Astrocyte (in vitro differentiated cells and primary cell): ENCODE data around the gene HNRNPU. TPM values are rescaled to one million over a fixed set of nuclear protein-coding genes. Genes with fewer than 3 reads are reported as not detected.

Source experiments
- DNase-seq: peaks from one replicate; pipeline ENCODE4 v3.0.0-alpha.2; 2010; ENCODE audit warnings: low read depth
- FAIRE-seq: peaks from 2 replicates; lab custom pipeline; 2011; peaks lifted over from hg19 to GRCh38; lab: Jason Lieb, UNC
- H2AFZ ChIP-seq: 2 replicates; pipeline ENCODE4 v1.6.0; 2012; ENCODE audit warnings: low read depth, low read length, inconsistent platforms
- H3K27ac ChIP-seq: 2 replicates; pipeline ENCODE4 v1.5.1; 2011; ENCODE audit warnings: low read depth, low read length, inconsistent platforms
- H3K27me3 ChIP-seq: 2 replicates; pipeline ENCODE4 v1.6.0; 2011; ENCODE audit warnings: low read length, inconsistent platforms; ENCODE audit not compliant: insufficient read depth
- H3K36me3 ChIP-seq: 2 replicates; pipeline ENCODE4 v1.5.1; 2011; ENCODE audit warnings: low read length, inconsistent platforms; ENCODE audit not compliant: insufficient read depth
- H3K4me1 ChIP-seq: 2 replicates; pipeline ENCODE4 v1.5.1; 2011; ENCODE audit warnings: low read length, inconsistent platforms; ENCODE audit not compliant: insufficient read depth
- H3K4me2 ChIP-seq: 2 replicates; pipeline ENCODE4 v1.6.0; 2012; ENCODE audit warnings: low read length, inconsistent platforms
- H3K4me3 ChIP-seq: 2 replicates; pipeline ENCODE4 v1.5.1; 2011; ENCODE audit warnings: low read depth, mild to moderate bottlenecking, low read length, inconsistent platforms; ENCODE audit not compliant: insufficient read depth
- H3K79me2 ChIP-seq: 2 replicates; pipeline ENCODE4 v1.6.0; 2012; ENCODE audit warnings: mild to moderate bottlenecking, low read length, inconsistent platforms; ENCODE audit not compliant: insufficient read depth
- H3K9ac ChIP-seq: 2 replicates; pipeline ENCODE4 v1.6.0; 2012; ENCODE audit warnings: mild to moderate bottlenecking, low read length, inconsistent platforms
- H3K9me3 ChIP-seq: 2 replicates; pipeline ENCODE4 v1.5.1; 2012; ENCODE audit warnings: low read depth, mild to moderate bottlenecking, low read length, inconsistent platforms; ENCODE audit not compliant: insufficient read depth
- H4K20me1 ChIP-seq: 2 replicates; pipeline ENCODE4 v1.6.0; 2012; ENCODE audit warnings: low read length, inconsistent platforms; ENCODE audit not compliant: insufficient read depth
- H3K27ac Mint-ChIP-seq: one replicate; pipeline ENCODE4 v1.8.0; 2021; ENCODE audit warnings: mild to moderate bottlenecking, mixed read lengths; ENCODE audit not compliant: unreplicated experiment
- H3K27me3 Mint-ChIP-seq: one replicate; pipeline ENCODE4 v1.8.0; 2021; ENCODE audit warnings: low read depth, mixed read lengths; ENCODE audit not compliant: unreplicated experiment
- H3K36me3 Mint-ChIP-seq: one replicate; pipeline ENCODE4 v1.8.0; 2021; ENCODE audit warnings: low read depth, mixed read lengths; ENCODE audit not compliant: unreplicated experiment
- H3K4me1 Mint-ChIP-seq: one replicate; pipeline ENCODE4 v1.8.0; 2021; ENCODE audit warnings: low read depth, mixed read lengths; ENCODE audit not compliant: unreplicated experiment
- H3K4me3 Mint-ChIP-seq: one replicate; pipeline ENCODE4 v1.8.0; 2021; ENCODE audit warnings: mild to moderate bottlenecking, moderate library complexity, mixed read lengths; ENCODE audit not compliant: unreplicated experiment
- H3K9me3 Mint-ChIP-seq: one replicate; pipeline ENCODE4 v1.8.0; 2021; ENCODE audit warnings: mild to moderate bottlenecking, mixed read lengths; ENCODE audit not compliant: unreplicated experiment
- EZH2 ChIP-seq: IDR thresholded peaks from 2 replicates; pipeline ENCODE4 v1.6.1; 2012; ENCODE audit warnings: mild to moderate bottlenecking, low read length, inconsistent platforms; ENCODE audit not compliant: insufficient read depth
- total RNA-seq: library from RNA; stranded (reverse); gene quantifications from 2 replicates; pipeline ENCODE4 v1.2.1, GENCODE V29; 2021
- TF ChIP-seq, protein P1 (sequence below): IDR thresholded peaks from 2 replicates; pipeline ENCODE4 v1.5.1; 2011; ENCODE audit warnings: low read depth, mild to moderate bottlenecking, inconsistent platforms, low read length, moderate library complexity; ENCODE audit not compliant: insufficient read depth

HNRNPU gene
- total RNA-seq, 1 donor from 2014 or later, result 289 TPM

DNA sequence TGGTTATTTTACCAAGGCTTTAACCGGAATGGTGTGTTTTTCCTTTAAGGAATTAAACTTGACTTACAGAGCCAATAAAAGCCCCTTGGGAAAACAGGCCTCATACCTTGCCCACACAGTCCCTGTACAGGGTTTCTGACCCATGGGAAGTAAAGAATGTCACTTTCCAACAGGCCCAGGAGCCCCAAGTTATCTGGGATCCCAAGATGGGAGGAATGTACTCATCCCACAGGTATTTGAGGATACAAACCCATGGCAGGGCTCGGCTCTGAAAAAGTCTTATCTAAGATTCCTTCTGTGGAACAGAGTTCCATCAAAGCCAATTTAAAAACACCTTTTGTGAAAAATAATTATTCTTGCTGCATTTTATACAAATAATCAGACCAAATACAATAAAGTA is 44.2 kb downstream of the HNRNPU start:
- Histone ChIP-seq H3K9me3 (no peaks in the 10 kb centered on the region), H3K27me3 (no peaks in the 10 kb centered on the region), H3K4me1 (peaks cover 6% of the 10 kb centered on the region), H3K9ac (no peak overlapping the region), H4K20me1 (no peaks in the 10 kb centered on the region), H3K79me2 (no peaks in the 10 kb centered on the region), H2AFZ (no peak overlapping the region), H3K4me2 (no peak overlapping the region), H3K27ac (no peak overlapping the region), H3K36me3 (no peaks in the 10 kb centered on the region), H3K4me3 (no peak overlapping the region)
- Mint-ChIP-seq H3K9me3 (peaks cover 3% of the 10 kb centered on the region), H3K4me3 (no peak overlapping the region), H3K36me3 (no peaks in the 10 kb centered on the region), H3K27me3 (peaks cover 5% of the 10 kb centered on the region), H3K4me1 (peaks cover 8% of the 10 kb centered on the region), H3K27ac (no peak overlapping the region)
- DNase-seq, result no peak
- no peak for FAIRE-seq
- TF ChIP-seq, protein P1, sequence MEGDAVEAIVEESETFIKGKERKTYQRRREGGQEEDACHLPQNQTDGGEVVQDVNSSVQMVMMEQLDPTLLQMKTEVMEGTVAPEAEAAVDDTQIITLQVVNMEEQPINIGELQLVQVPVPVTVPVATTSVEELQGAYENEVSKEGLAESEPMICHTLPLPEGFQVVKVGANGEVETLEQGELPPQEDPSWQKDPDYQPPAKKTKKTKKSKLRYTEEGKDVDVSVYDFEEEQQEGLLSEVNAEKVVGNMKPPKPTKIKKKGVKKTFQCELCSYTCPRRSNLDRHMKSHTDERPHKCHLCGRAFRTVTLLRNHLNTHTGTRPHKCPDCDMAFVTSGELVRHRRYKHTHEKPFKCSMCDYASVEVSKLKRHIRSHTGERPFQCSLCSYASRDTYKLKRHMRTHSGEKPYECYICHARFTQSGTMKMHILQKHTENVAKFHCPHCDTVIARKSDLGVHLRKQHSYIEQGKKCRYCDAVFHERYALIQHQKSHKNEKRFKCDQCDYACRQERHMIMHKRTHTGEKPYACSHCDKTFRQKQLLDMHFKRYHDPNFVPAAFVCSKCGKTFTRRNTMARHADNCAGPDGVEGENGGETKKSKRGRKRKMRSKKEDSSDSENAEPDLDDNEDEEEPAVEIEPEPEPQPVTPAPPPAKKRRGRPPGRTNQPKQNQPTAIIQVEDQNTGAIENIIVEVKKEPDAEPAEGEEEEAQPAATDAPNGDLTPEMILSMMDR, result no peak
- no peak for TF ChIP-seq EZH2

DNA sequence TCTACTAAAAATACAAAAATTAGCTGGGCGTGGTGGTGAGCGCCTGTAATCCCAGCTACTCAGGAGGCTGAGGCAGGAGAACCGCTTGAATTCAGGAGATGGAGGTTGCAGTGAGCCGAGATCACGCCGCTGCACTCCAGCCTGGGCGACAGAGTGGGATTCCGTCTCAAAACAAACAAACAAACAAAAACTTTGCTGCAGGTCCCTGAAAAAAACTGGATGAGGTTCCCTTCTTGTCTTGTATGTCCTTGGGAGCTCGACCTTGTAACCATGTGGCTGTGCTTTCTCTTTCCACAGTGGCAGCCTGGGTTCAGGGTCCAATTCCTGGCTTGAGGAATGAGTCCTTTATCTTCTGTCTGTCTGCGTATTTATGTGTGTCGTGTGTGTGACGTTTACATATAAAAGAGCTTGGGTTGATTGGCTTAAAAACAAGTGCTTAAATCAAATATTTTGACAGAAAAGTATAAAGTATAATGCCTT is 46.9 kb downstream of the HNRNPU start:
- FAIRE-seq (no peak), DNase-seq (no peak)
- peaks cover 6% of the 10 kb centered on the region for H3K4me1 ChIP-seq
- H3K79me2 ChIP-seq, result no peaks in the 10 kb centered on the region
- Mint-ChIP-seq H3K9me3 (no peaks in the 10 kb centered on the region), H3K4me3 (no peak overlapping the region), H3K27ac (no peak overlapping the region), H3K36me3 (no peaks in the 10 kb centered on the region), H3K27me3 (peaks cover 11% of the 10 kb centered on the region), H3K4me1 (peaks cover 8% of the 10 kb centered on the region)
- no peak overlapping the region for H2AFZ ChIP-seq
- H4K20me1 ChIP-seq, result no peaks in the 10 kb centered on the region
- H3K9me3 ChIP-seq, result no peaks in the 10 kb centered on the region
- no peak overlapping the region for H3K4me3 ChIP-seq
- no peak overlapping the region for H3K27ac ChIP-seq
- no peaks in the 10 kb centered on the region for H3K36me3 ChIP-seq
- no peak for TF ChIP-seq EZH2
- TF ChIP-seq, protein P1, result no peak
- H3K4me2 ChIP-seq, result no peak overlapping the region
- no peak overlapping the region for H3K9ac ChIP-seq
- no peaks in the 10 kb centered on the region for H3K27me3 ChIP-seq

DNA sequence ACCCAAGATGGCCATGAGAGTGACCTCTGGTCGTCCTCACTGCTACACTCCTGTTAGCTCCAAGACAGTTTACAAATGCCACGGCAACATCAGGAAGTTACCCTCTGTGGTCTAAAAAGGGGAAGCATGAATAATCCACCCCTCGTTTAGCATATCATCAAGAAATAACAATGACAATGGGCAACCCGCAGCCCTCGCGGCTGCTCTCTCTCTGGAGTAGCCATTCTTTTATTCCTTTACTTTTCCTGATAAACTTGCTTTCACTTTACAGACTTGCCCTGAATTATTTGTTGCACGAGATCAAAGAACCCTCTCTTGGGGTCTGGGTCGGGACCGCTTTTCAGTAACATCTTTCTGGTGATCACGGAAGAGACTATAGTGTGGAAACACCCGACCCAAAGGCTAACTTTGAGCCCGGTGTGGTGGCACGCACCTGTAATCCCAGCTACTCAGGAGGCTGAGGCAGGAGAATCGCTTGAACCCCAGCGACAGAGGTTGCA is 48.7 kb downstream of the HNRNPU start:
- H3K79me2 ChIP-seq, result no peaks in the 10 kb centered on the region
- FAIRE-seq (no peak), DNase-seq (no peak)
- H3K9ac ChIP-seq, result no peak overlapping the region
- no peak overlapping the region for H3K27ac ChIP-seq
- H3K36me3 ChIP-seq, result no peaks in the 10 kb centered on the region
- no peaks in the 10 kb centered on the region for H4K20me1 ChIP-seq
- peak overlapping the region; percentile 62 for H3K4me2 ChIP-seq
- peaks cover 4% of the 10 kb centered on the region for H3K9me3 Mint-ChIP-seq
- H3K4me3 Mint-ChIP-seq, result no peak overlapping the region
- H3K36me3 Mint-ChIP-seq, result no peaks in the 10 kb centered on the region
- no peak overlapping the region for H3K27ac Mint-ChIP-seq
- H3K4me1 ChIP-seq, result peaks cover 5% of the 10 kb centered on the region
- H3K9me3 ChIP-seq, result no peaks in the 10 kb centered on the region
- peaks cover 4% of the 10 kb centered on the region for H3K4me1 Mint-ChIP-seq
- no peak overlapping the region for H3K4me3 ChIP-seq
- H3K27me3 ChIP-seq, result no peaks in the 10 kb centered on the region
- TF ChIP-seq EZH2, result no peak
- TF ChIP-seq, protein P1, result no peak
- no peak overlapping the region for H2AFZ ChIP-seq
- H3K27me3 Mint-ChIP-seq, result peaks cover 14% of the 10 kb centered on the region
